Stimulated activated CD4-positive, alpha-beta T cell treated with anti-CD3 and anti-CD28 coated beads, Interleukin-1b, Interleukin-23, amount 100 ng/mL, for 48 hours (primary cell): ENCODE data around the gene ST3GAL4.
"Not testable (repeated sequence)": the region's sequence is repeated elsewhere in the genome, so short reads cannot be mapped to it uniquely, and the experiment has no call there.

Experiments used
- DNase-seq: peaks from one replicate; pipeline ENCODE4 v3.0.0-alpha.2; 2020

ST3GAL4 gene

GRCh38 chr11:126331286-126331685, 24.2 kb upstream of the ST3GAL4 start:
- no peak for DNase-seq

- DNase-seq = peak; percentile 47
These were observed 23.2 kb upstream of the ST3GAL4 start for GRCh38 chr11:126332221-126332711.

- no peak for DNase-seq
These were observed 22.3 kb upstream of the ST3GAL4 start for GRCh38 chr11:126333142-126333541.

GRCh38 chr11:126334659-126335462, 20.6 kb upstream of the ST3GAL4 start:
- no peak for DNase-seq

- no peak for DNase-seq
These were observed 20.1 kb upstream of the ST3GAL4 start for GRCh38 chr11:126335463-126335760.

- DNase-seq = no peak
These were observed 19.3 kb upstream of the ST3GAL4 start for GRCh38 chr11:126336138-126336541.

- DNase-seq = no peak
These were observed 18.8 kb upstream of the ST3GAL4 start for GRCh38 chr11:126336671-126337101.

- DNase-seq = no peak
These were observed 18.4 kb upstream of the ST3GAL4 start for GRCh38 chr11:126337126-126337473.

GRCh38 chr11:126337474-126338241, 17.8 kb upstream of the ST3GAL4 start:
- no peak for DNase-seq

GRCh38 chr11:126338346-126339055, 17.0 kb upstream of the ST3GAL4 start:
- no peak for DNase-seq

GRCh38 chr11:126339073-126339862, 16.2 kb upstream of the ST3GAL4 start:
- no peak for DNase-seq

- no peak for DNase-seq
These were observed 15.5 kb upstream of the ST3GAL4 start for GRCh38 chr11:126339863-126340434.

GRCh38 chr11:126340960-126341606, 14.4 kb upstream of the ST3GAL4 start:
- no peak for DNase-seq

GRCh38 chr11:126341760-126342161, 13.7 kb upstream of the ST3GAL4 start:
- DNase-seq = no peak

- DNase-seq = no peak
These were observed 12.4 kb upstream of the ST3GAL4 start for GRCh38 chr11:126343051-126343450.

- no peak for DNase-seq
These were observed 11.1 kb upstream of the ST3GAL4 start for GRCh38 chr11:126344141-126345080.

- no peak for DNase-seq
These were observed 10.2 kb upstream of the ST3GAL4 start for GRCh38 chr11:126345283-126345682.

- DNase-seq = no peak
These were observed 9.5 kb upstream of the ST3GAL4 start for GRCh38 chr11:126345759-126346585.

- no peak for DNase-seq
These were observed 8.9 kb upstream of the ST3GAL4 start for GRCh38 chr11:126346586-126346940.

GRCh38 chr11:126346946-126347345, 8.5 kb upstream of the ST3GAL4 start:
- not testable (repeated sequence) for DNase-seq
